Mucosa of rectum (tissue), 2 donors: ENCODE measurements around the gene DUSP2.

Experiments used
- H3K27ac ChIP-seq, 2 donors: one replicate each; pipeline ENCODE4 v1.7.0; 2013; ENCODE audit warnings: inconsistent platforms in 2 of 2, low read depth in 2 of 2, low read length in 2 of 2
- H3K27me3 ChIP-seq, 2 donors: one replicate each; pipeline ENCODE4 v1.7.0; 2013; ENCODE audit warnings: low read length in 2 of 2; ENCODE audit not compliant: control insufficient read depth in 2 of 2, insufficient read depth in 2 of 2
- H3K36me3 ChIP-seq, 2 donors: one replicate each; pipeline ENCODE4 v1.7.0; 2013; ENCODE audit warnings: low read length in 2 of 2; ENCODE audit not compliant: control insufficient read depth in 2 of 2, insufficient read depth in 2 of 2
- H3K4me1 ChIP-seq, 2 donors: one replicate each; pipeline ENCODE4 v1.7.0; 2013; ENCODE audit warnings: low read length in 2 of 2, mild to moderate bottlenecking in 1 of 2; ENCODE audit not compliant: control insufficient read depth in 2 of 2, insufficient read depth in 2 of 2
- H3K4me3 ChIP-seq, 2 donors: one replicate each; pipeline ENCODE4 v1.7.0; 2013; ENCODE audit warnings: low read length in 2 of 2
- H3K9ac ChIP-seq, 2 donors: one replicate each; pipeline ENCODE4 v1.7.0; 2013; ENCODE audit warnings: low read length in 2 of 2, low read depth in 1 of 2, mild to moderate bottlenecking in 1 of 2
- H3K9me3 ChIP-seq, 2 donors: one replicate each; pipeline ENCODE4 v1.7.0; 2013; ENCODE audit warnings: low read length in 2 of 2; ENCODE audit not compliant: control insufficient read depth in 2 of 2
- donor health status: healthy.
- donor health status: Normal muscosa, but diverticular disease.

The DUSP2 gene

GRCh38 chr2:96131152-96131812 lies 14.0 kb downstream of the DUSP2 start:
- Histone ChIP-seq H3K4me3 (no peak overlapping the region), H3K36me3 (no peaks in the 10 kb centered on the region), H3K9ac (no peak overlapping the region), H3K27me3 (no peaks in the 10 kb centered on the region), H3K4me1 (no peaks in the 10 kb centered on the region), H3K27ac (no peak overlapping the region), H3K9me3 (no peaks in the 10 kb centered on the region)

DNA sequence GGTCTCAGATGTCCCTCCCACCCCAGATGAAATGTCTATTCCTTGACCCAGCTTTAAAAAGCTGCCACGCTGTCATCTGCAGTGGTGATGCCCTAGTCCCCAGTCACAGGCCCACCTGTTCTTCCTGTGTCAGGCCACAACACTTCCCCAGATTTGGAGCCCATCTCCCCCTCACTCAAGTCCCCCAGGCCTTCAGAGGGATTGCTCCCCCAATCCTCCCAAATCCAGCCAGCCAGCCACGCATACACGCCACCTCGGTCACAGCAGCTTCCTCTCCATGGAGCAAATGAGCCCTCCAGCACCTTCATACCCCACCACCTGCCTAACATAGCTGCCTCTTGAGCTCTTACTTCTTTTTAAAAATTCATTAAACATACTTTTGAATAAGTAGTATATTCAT lies 14.8 kb downstream of the DUSP2 start:
- no peaks in the 10 kb centered on the region for H3K4me1 ChIP-seq
- no peak overlapping the region for H3K27ac ChIP-seq
- H3K9ac ChIP-seq = no peak overlapping the region
- no peaks in the 10 kb centered on the region for H3K36me3 ChIP-seq
- H3K4me3 ChIP-seq = no peak overlapping the region
- no peaks in the 10 kb centered on the region for H3K9me3 ChIP-seq
- H3K27me3 ChIP-seq = no peaks in the 10 kb centered on the region

DNA sequence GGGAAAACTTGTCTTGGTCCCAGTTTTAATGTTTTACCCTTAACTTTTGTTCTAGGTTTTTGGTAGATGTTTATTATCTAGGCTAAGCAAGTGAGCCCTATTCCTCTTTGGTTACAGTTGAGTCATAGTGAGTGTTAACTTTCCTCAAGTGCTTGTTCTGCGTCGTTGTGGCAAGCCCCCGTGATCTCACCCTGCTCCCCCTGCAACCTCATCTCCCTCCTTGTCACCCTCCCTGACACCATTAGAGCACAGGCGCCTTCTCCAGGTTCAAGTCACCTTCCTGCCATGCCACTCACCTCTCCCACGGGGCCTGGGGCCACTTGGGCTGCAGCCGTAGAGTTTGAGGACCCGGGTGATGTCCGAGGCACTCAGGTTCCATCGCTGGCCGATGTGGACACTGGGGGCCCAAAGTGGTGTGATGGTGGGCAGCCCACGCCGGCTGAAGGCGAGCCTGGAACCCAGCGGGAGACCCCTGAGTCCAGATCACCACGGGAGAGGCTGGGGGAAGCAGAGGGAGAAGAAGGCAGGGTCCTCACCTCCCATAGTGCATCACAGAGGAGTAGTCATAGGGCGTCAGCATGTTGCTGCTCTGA lies 15.6 kb downstream of the DUSP2 start:
- Histone ChIP-seq H3K27ac (no peak overlapping the region), H3K4me3 (no peak overlapping the region), H3K9ac (no peak overlapping the region)

GRCh38 chr2:96128456-96128855 lies 16.8 kb downstream of the DUSP2 start:
- no peak overlapping the region for H3K9ac ChIP-seq
- H3K9me3 ChIP-seq = no peaks in the 10 kb centered on the region
- no peak overlapping the region for H3K4me3 ChIP-seq
- H3K4me1 ChIP-seq = no peaks in the 10 kb centered on the region
- no peak overlapping the region for H3K27ac ChIP-seq
- H3K27me3 ChIP-seq = peaks cover 0 to 4% of the 10 kb centered on the region in 2 donors
- H3K36me3 ChIP-seq = no peaks in the 10 kb centered on the region

More for the DNA sequence above, 15.6 kb downstream of the DUSP2 start:
- H3K4me1 ChIP-seq = no peaks in the 10 kb centered on the region
- H3K36me3 ChIP-seq = no peaks in the 10 kb centered on the region
- H3K9me3 ChIP-seq = no peaks in the 10 kb centered on the region
- H3K27me3 ChIP-seq = peaks cover 0 to 4% of the 10 kb centered on the region in 2 donors

DNA sequence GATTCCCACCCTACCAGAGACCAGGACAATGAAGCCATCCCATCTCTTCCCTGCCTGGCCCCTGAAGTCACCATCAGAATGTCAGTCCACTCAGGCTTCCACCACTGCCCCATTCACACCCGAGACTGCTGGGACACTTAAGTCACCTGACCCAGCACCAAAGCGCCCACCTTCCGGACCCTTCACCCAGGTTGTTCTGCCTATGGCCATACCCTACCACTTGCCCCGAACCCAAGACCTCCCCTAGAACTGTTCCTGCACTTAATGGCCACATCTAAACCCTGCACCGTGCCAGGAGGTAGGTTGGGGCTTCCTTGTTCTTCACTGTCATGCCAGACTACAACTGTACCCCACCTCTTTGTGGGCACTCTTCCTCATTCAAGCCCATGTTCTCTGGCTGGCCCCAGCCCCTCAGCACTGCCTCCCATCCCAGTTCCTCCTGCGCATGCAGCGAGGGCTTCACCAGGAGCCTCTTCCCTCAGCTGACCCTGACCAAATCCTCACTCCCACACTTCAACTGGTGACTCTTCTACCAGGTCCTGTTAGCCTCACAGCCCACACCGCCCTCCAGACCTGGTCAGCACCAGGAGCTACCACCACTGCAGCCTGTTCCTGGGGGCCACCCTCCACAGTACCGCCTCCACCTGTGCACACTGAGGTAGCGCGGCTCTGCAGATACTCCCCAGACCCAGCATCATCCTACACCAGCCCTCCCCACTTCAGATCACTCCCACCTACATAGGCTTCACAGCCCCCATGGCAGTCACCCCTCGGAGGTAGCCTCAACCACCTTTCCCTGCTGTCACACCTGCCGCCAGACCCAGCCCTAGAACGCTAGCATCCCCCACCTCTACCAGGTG lies 20.6 kb downstream of the DUSP2 start:
- H3K9me3 ChIP-seq = no peaks in the 10 kb centered on the region
- H3K9ac ChIP-seq = no peak overlapping the region
- peaks cover 15 to 16% of the 10 kb centered on the region in 2 donors for H3K27me3 ChIP-seq
- H3K4me3 ChIP-seq = no peak overlapping the region
- H3K27ac ChIP-seq = no peak overlapping the region
- H3K4me1 ChIP-seq = no peaks in the 10 kb centered on the region
- no peaks in the 10 kb centered on the region for H3K36me3 ChIP-seq

GRCh38 chr2:96123936-96124335 lies 21.3 kb downstream of the DUSP2 start:
- Histone ChIP-seq H3K27ac (no peak overlapping the region), H3K9ac (no peak overlapping the region), H3K4me1 (no peaks in the 10 kb centered on the region), H3K36me3 (no peaks in the 10 kb centered on the region), H3K27me3 (peaks cover 15 to 16% of the 10 kb centered on the region in 2 donors), H3K4me3 (no peak overlapping the region), H3K9me3 (no peaks in the 10 kb centered on the region)

DNA sequence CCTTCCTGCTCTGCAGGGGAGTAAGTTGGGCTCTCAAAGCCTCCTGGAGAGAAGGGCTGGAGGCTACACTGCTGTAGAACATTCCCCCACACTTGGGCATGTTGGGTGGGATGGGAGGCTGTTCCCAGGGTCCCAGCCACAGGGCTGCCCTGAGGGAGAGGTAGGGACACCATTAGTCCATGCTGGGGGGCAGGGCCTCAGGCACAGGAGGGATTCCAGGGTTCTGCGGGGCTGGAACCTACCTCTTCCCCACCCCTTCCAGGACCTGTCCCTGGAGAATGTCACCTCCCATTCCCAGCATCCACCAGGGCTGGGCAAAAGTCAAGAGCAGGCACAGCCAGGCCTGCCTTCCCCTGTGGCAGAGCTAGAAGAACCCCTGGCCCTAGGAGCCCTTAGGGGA lies 21.9 kb downstream of the DUSP2 start:
- Histone ChIP-seq H3K27me3 (peaks cover 15 to 16% of the 10 kb centered on the region in 2 donors), H3K9ac (no peak overlapping the region), H3K27ac (no peak overlapping the region), H3K36me3 (no peaks in the 10 kb centered on the region), H3K4me3 (no peak overlapping the region), H3K4me1 (no peaks in the 10 kb centered on the region), H3K9me3 (no peaks in the 10 kb centered on the region)

DNA sequence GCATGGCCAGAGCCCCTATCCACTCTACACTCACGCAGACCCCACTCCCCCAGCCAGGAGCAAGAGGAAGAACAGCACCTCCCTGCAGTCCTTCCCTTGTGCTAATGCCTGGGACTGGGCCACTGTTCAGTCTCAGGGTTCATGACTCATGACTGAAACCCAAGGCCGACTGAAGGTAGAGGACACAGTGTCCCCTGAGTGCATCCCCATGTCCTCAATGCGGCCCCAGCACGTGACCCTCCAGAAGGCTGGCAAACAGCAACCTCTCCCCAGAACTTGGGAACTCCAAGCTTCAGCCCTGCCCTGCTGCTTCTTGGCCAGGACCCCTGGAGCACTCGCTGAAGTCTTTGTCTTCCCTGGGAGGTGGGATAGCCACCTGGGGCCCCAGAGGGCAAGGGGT lies 22.8 kb downstream of the DUSP2 start:
- no peaks in the 10 kb centered on the region for H3K36me3 ChIP-seq
- no peaks in the 10 kb centered on the region for H3K9me3 ChIP-seq
- peaks cover 0 to 1% of the 10 kb centered on the region in 2 donors for H3K4me1 ChIP-seq
- no peak overlapping the region for H3K27ac ChIP-seq
- H3K9ac ChIP-seq = no peak overlapping the region
- peaks cover 16 to 17% of the 10 kb centered on the region in 2 donors for H3K27me3 ChIP-seq
- H3K4me3 ChIP-seq = no peak overlapping the region

DNA sequence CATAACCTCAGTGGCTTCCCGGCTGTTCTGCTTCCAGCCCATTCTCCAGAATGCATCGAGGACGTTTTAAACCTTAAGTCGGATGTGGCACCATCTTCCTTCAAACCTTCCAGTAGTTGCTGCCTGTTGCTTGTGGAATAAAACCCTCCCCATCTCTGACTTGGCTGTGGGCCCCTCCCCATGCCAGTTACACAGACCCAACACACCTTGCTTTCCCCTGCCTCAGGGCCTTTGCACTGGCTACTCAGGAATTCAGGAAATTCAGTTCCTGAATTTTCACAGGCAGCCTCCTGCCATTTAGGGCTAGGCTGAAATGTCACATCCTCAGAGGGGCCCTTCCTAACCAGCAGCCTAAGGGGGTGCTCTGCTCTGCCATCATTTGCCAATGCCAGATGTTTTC lies 23.8 kb downstream of the DUSP2 start:
- Histone ChIP-seq H3K27me3 (peaks cover 17 to 20% of the 10 kb centered on the region in 2 donors), H3K4me1 (peaks cover 3 to 5% of the 10 kb centered on the region in 2 donors), H3K4me3 (no peak overlapping the region), H3K9ac (no peak overlapping the region), H3K9me3 (no peaks in the 10 kb centered on the region), H3K36me3 (no peaks in the 10 kb centered on the region), H3K27ac (no peak overlapping the region)

DNA sequence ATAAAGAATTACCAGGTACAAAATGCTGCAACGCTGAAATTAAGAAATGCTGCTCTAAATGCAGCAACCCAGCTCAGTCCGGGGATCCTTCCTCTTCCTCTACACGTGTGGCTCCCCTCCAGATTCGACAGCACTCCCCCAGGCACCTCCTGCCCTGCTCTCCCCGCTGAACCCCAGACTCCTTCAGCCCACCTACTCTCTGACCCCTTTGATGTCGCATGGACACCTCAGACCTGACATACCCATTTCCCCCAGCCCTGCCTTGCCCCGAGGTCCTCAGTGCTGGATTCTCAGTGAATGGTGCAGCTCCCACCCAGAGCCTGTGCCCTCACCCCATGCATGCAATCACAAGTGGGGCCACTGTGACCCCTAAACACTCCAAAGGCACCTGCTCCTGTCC lies 24.2 kb downstream of the DUSP2 start:
- no peak overlapping the region for H3K9ac ChIP-seq
- H3K27ac ChIP-seq = no peak overlapping the region
- no peaks in the 10 kb centered on the region for H3K9me3 ChIP-seq
- peaks cover 3 to 5% of the 10 kb centered on the region in 2 donors for H3K4me1 ChIP-seq
- no peak overlapping the region for H3K4me3 ChIP-seq
- H3K36me3 ChIP-seq = no peaks in the 10 kb centered on the region
- peaks cover 17 to 21% of the 10 kb centered on the region in 2 donors for H3K27me3 ChIP-seq
